Thoracic aorta (tissue), 2 donors: ENCODE data around the gene INPP4B. TPM values are rescaled to one million over a fixed set of nuclear protein-coding genes. Genes with fewer than 3 reads are reported as not detected.

Experiments used
- ATAC-seq: fragments of 150-250 bp; one replicate; pipeline ENCODE4 v1.8.0; 2017; ENCODE audit warnings: low read depth; ENCODE audit not compliant: insufficient number of reproducible peaks, low FRiP score
- DNase-seq: peaks from one replicate; pipeline ENCODE4 v3.0.0-alpha.2; 2020; ENCODE audit warnings: low spot score
- H3K27ac ChIP-seq, 2 donors: fragments of 200-600 bp; sonication (generic); 1 replicate in 1 of 2; 2 replicates in 1 of 2; pipeline ENCODE4 v1.5.1; 2016; ENCODE audit warnings: mild to moderate bottlenecking in 2 of 2, moderate library complexity in 2 of 2
- H3K27me3 ChIP-seq: fragments of 200-600 bp; sonication (generic); replicated peaks from 2 replicates; pipeline ENCODE4 v1.6.0; 2016; ENCODE audit warnings: mild to moderate bottlenecking; ENCODE audit not compliant: insufficient read depth
- H3K36me3 ChIP-seq: fragments of 200-600 bp; sonication (generic); one replicate; pipeline ENCODE4 v1.5.1; 2016
- H3K4me1 ChIP-seq, 2 donors: fragments of 200-600 bp; sonication (generic); 1 replicate in 1 of 2; 2 replicates in 1 of 2; pipeline versions ENCODE4 v1.5.1 to v1.6.0; 2016; ENCODE audit warnings: low read depth in 2 of 2, mild to moderate bottlenecking in 1 of 2; ENCODE audit not compliant: control insufficient read depth in 1 of 2
- H3K4me3 ChIP-seq: fragments of 200-600 bp; sonication (generic); 2 replicates; pipeline ENCODE4 v1.5.1; 2016; ENCODE audit warnings: mild to moderate bottlenecking
- H3K9me3 ChIP-seq: fragments of 200-600 bp; sonication (generic); 2 replicates; pipeline ENCODE4 v1.5.1; 2016
- total RNA-seq, 2 donors: library from RNA; depleted of rRNA; stranded (reverse); fragments of >200 nt; gene quantifications; one replicate each; pipeline versions ENCODE4 v1.1.0 to v1.2.3, GENCODE V29; 2016
- TF ChIP-seq, protein P1 (sequence below): fragments of 200-600 bp; sonication (generic); IDR thresholded peaks from one replicate; pipeline ENCODE4 v1.5.1; 2019; ENCODE audit warnings: antibody characterized with exemption

Gene INPP4B
- total RNA-seq, 2 donors from 2014 or later = 21.1 to 30.4 TPM

DNA sequence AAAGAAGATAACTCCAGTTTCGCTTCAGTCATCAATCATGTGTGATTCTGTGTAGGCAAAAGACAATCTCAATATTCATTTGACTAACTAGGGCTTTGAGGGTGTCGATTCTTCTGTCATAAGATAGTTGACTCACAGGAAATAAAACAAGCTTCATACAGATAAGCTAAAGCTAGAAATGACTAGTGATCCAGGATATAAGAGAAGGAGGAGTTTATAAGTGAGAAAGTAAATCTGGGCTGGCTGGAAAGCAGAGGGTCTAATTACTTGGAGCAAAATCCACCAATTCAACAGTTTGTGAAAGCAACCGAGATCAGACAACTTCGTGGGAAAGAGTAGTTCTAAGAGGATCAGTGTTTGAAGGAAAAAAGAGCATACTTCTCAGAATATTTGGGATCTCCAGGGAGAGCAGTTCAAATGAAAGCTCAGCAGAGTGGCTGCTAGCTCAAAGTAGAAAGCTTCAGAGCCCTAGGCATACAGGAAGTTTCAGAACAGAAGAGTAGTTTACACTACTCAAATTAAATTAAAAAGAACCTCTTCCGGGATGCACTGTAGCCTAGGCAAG lies 429.3 kb downstream of the INPP4B start:
- H3K9me3 ChIP-seq = no peaks in the 10 kb centered on the region
- H3K27ac ChIP-seq = no peak overlapping the region
- H3K27me3 ChIP-seq = no peaks in the 10 kb centered on the region
- ATAC-seq (no peak), DNase-seq (no peak)
- no peak overlapping the region for H3K4me3 ChIP-seq
- TF ChIP-seq, protein P1, sequence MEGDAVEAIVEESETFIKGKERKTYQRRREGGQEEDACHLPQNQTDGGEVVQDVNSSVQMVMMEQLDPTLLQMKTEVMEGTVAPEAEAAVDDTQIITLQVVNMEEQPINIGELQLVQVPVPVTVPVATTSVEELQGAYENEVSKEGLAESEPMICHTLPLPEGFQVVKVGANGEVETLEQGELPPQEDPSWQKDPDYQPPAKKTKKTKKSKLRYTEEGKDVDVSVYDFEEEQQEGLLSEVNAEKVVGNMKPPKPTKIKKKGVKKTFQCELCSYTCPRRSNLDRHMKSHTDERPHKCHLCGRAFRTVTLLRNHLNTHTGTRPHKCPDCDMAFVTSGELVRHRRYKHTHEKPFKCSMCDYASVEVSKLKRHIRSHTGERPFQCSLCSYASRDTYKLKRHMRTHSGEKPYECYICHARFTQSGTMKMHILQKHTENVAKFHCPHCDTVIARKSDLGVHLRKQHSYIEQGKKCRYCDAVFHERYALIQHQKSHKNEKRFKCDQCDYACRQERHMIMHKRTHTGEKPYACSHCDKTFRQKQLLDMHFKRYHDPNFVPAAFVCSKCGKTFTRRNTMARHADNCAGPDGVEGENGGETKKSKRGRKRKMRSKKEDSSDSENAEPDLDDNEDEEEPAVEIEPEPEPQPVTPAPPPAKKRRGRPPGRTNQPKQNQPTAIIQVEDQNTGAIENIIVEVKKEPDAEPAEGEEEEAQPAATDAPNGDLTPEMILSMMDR = no peak
- peaks cover 3 to 21% of the 10 kb centered on the region in 2 donors for H3K4me1 ChIP-seq
- H3K36me3 ChIP-seq = no peaks in the 10 kb centered on the region

DNA sequence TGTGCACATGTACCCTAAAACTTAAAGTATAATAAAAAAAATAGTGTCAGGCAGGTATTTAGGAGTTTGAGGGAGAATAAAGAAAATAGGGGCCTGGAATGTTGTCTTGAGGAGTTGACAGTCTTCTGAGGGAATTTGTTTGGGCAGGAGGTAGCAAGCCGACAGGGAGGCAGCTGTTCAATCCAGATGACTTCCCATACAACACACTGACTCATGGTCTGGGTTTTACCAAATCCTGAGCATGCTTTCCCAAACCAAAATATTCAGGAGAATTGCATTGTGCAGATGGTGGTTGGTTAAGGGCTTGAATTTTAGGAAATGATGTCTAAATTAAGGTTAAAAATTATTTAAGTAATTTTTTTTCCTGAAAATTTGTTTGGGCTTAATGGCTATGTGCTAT lies 430.0 kb downstream of the INPP4B start:
- Histone ChIP-seq H3K4me1 (peaks cover 3 to 21% of the 10 kb centered on the region in 2 donors), H3K9me3 (no peaks in the 10 kb centered on the region), H3K36me3 (no peaks in the 10 kb centered on the region), H3K27ac (no peak overlapping the region), H3K4me3 (no peak overlapping the region), H3K27me3 (no peaks in the 10 kb centered on the region)
- TF ChIP-seq, protein P1 = no peak
- DNase-seq = no peak
- ATAC-seq = no peak

DNA sequence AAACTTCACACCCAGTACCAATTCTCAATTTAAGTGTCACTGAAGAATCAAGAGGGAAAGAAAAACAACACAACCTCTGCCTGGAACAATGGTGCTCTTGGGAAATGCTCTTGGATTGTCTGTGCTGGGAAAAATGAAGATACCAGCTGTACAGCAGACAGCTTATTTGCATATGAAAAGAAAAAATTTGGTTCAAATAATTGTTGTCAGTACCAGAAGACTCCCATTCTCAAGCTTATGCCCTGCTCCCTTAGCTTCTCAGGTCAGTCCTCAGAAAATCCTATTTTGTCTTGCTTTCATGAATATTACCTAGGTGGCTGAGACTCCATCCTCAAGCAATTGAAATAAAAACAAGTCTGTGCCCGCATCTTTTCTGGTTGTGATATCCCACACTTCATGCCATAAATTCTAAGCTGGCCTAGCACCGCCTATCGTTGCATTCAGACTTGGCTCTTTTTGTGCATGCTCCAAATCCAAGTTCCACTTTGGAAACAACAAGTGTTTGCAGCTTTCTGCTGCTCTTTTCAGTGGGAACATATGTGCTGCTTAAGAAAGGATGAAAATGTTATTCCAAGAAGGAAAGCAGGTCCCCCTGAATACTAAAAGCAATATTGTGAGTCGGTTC lies 431.6 kb downstream of the INPP4B start:
- Histone ChIP-seq H3K4me3 (no peak overlapping the region), H3K36me3 (no peaks in the 10 kb centered on the region), H3K27ac (no peak overlapping the region), H3K9me3 (no peaks in the 10 kb centered on the region), H3K27me3 (no peaks in the 10 kb centered on the region), H3K4me1 (peaks cover 3 to 21% of the 10 kb centered on the region in 2 donors)
- TF ChIP-seq, protein P1 = no peak
- ATAC-seq = no peak
- no peak for DNase-seq

DNA sequence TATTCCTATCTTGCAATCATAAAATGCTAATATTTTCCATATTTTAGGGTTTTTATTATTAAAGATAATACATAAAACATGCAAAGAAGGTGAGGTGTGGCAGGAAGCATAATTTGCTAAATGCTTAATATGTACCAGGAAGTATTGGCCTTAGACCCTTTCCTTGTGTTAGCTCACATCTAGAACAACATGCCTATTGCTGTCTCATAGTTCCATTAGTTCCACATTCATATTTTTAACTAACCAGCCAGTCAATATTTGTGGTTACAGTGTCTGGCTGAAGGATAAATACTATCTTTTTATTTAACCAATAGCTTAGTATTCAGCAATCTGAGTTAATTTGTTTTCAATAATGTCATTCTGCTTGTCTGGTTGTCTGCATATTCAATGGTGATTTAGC lies 432.6 kb downstream of the INPP4B start:
- Histone ChIP-seq H3K27me3 (no peaks in the 10 kb centered on the region), H3K4me3 (no peak overlapping the region), H3K9me3 (no peaks in the 10 kb centered on the region), H3K27ac (no peak overlapping the region), H3K4me1 (peaks cover 3 to 21% of the 10 kb centered on the region in 2 donors), H3K36me3 (no peaks in the 10 kb centered on the region)
- no peak for DNase-seq
- TF ChIP-seq, protein P1 = no peak
- no peak for ATAC-seq

DNA sequence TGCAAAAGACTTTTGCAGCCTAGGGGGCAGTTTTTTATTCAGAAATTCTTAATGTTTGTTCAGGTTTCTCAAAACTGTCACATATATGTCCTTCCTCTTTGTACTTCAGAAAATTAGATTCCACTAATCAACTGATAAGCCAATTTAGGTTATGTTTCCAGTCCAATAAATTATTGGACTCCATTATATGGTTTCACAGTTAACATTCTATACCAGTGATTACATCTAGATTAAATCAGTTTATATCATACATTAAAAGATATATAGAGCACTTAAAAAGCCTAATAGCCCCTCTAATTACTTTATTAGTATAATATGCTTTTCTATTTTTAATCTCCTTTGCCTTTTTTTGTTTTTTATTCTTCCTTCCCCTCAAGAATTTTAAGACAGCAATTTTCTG lies 434.1 kb downstream of the INPP4B start:
- TF ChIP-seq, protein P1 = no peak
- H3K4me3 ChIP-seq = no peak overlapping the region
- DNase-seq = no peak
- H3K4me1 ChIP-seq = peaks cover 3 to 25% of the 10 kb centered on the region in 2 donors
- ATAC-seq = no peak
- no peaks in the 10 kb centered on the region for H3K36me3 ChIP-seq
- H3K27me3 ChIP-seq = no peaks in the 10 kb centered on the region
- H3K27ac ChIP-seq = no peak overlapping the region
- no peaks in the 10 kb centered on the region for H3K9me3 ChIP-seq
